ENCODE measurements around the gene PITPNC1. TPM values are rescaled to one million over a fixed set of nuclear protein-coding genes. Genes with fewer than 3 reads are reported as not detected.

Gene PITPNC1
- total RNA-seq, 1 donor from 2014 or later, result 19.3 TPM

GRCh38 chr17:67655478-67656148, 278.5 kb downstream of the PITPNC1 start:
- ATAC-seq (ENCODE audit: low read depth) (no peak), DNase-seq (no peak)
- H3K4me1 Mint-ChIP-seq, result peaks cover 4% of the 10 kb centered on the region
- ChIA-PET POLR2A (interaction anchor here (0.7 kb wide), 1 partner anchor 8 kb away, joined by 3 read pairs; no protein-coding TSS in a partner anchor), CTCF (no interaction called here)
- intact Hi-C loops (cut with micrococcal nuclease), result no loop called here
- H3K4me3 Mint-ChIP-seq, result no peak overlapping the region
- H3K36me3 Mint-ChIP-seq (ENCODE audit: low read depth), result peaks cover 14% of the 10 kb centered on the region
- no peaks in the 10 kb centered on the region for H3K27me3 Mint-ChIP-seq
- peaks cover 12% of the 10 kb centered on the region for H3K9me3 Mint-ChIP-seq
- no peak overlapping the region for H3K27ac Mint-ChIP-seq
- TF ChIP-seq CTCF (IDR thresholded peaks at IDR 0.05), result no peak

GRCh38 chr17:67656494-67657203, 279.6 kb downstream of the PITPNC1 start:
- Mint-ChIP-seq H3K4me1 (peaks cover under 1% of the 10 kb centered on the region), H3K27me3 (no peaks in the 10 kb centered on the region), H3K4me3 (no peak overlapping the region), H3K27ac (no peak overlapping the region), H3K9me3 (peaks cover 12% of the 10 kb centered on the region), H3K36me3 (ENCODE audit: low read depth) (peaks cover 20% of the 10 kb centered on the region)
- no peak for TF ChIP-seq CTCF (IDR thresholded peaks at IDR 0.05)
- no peak for DNase-seq
- intact Hi-C loops (cut with micrococcal nuclease), result no loop called here
- CTCF ChIA-PET, result no interaction called here
- no peak for ATAC-seq (ENCODE audit: low read depth)
- POLR2A ChIA-PET, result interaction anchor here (0.6 kb wide), 1 partner anchor 300 kb away, joined by 12 read pairs; no protein-coding TSS in a partner anchor

- ATAC-seq (ENCODE audit: low read depth), result no peak
- ChIA-PET CTCF (no interaction called here), POLR2A (interaction anchor here (0.6 kb wide), 1 partner anchor 301 kb away, joined by 12 read pairs; no protein-coding TSS in a partner anchor)
- Mint-ChIP-seq H3K9me3 (peaks cover 12% of the 10 kb centered on the region), H3K27ac (no peak overlapping the region), H3K4me3 (no peak overlapping the region), H3K36me3 (ENCODE audit: low read depth) (peaks cover 17% of the 10 kb centered on the region), H3K4me1 (no peaks in the 10 kb centered on the region), H3K27me3 (no peaks in the 10 kb centered on the region)
- no peak for TF ChIP-seq CTCF (IDR thresholded peaks at IDR 0.05)
- intact Hi-C loops (cut with micrococcal nuclease), result no loop called here
- DNase-seq, result no peak
Measured at GRCh38 chr17:67657596-67657995, 280.5 kb downstream of the PITPNC1 start.

- ATAC-seq (ENCODE audit: low read depth) (no peak), DNase-seq (no peak)
- Mint-ChIP-seq H3K9me3 (peaks cover 12% of the 10 kb centered on the region), H3K4me1 (no peaks in the 10 kb centered on the region), H3K27ac (no peak overlapping the region), H3K4me3 (no peak overlapping the region), H3K36me3 (ENCODE audit: low read depth) (peaks cover 17% of the 10 kb centered on the region), H3K27me3 (no peaks in the 10 kb centered on the region)
- no peak for TF ChIP-seq CTCF (IDR thresholded peaks at IDR 0.05)
- ChIA-PET POLR2A (no interaction called here), CTCF (no interaction called here)
- intact Hi-C loops (cut with micrococcal nuclease), result no loop called here
Measured at GRCh38 chr17:67658265-67658664, 281.2 kb downstream of the PITPNC1 start.

- Mint-ChIP-seq H3K4me1 (no peaks in the 10 kb centered on the region), H3K4me3 (no peak overlapping the region), H3K27ac (no peak overlapping the region), H3K27me3 (no peaks in the 10 kb centered on the region), H3K36me3 (ENCODE audit: low read depth) (peaks cover 17% of the 10 kb centered on the region), H3K9me3 (peaks cover 12% of the 10 kb centered on the region)
- CTCF ChIA-PET, result no interaction called here
- POLR2A ChIA-PET, result no interaction called here
- DNase-seq (no peak), ATAC-seq (ENCODE audit: low read depth) (no peak)
- TF ChIP-seq CTCF (IDR thresholded peaks at IDR 0.05), result no peak
- intact Hi-C loops (cut with micrococcal nuclease), result no loop called here
Measured at GRCh38 chr17:67659028-67659427, 281.9 kb downstream of the PITPNC1 start.
